K562 (cell line): ENCODE results near the gene TBCC. TPM values are rescaled to one million over a fixed set of nuclear protein-coding genes. Genes with fewer than 3 reads are reported as not detected.

Experiments used
- BRD9 ChIP-seq: fragments of 450-650 bp; IDR thresholded peaks from 2 replicates; pipeline ENCODE4 v1.6.1; 2018; ENCODE audit warnings: low read depth; ENCODE audit not compliant: partially characterized antibody
- CCNT2 ChIP-seq: IDR thresholded peaks from 2 replicates; pipeline ENCODE4 v1.6.1; 2011; ENCODE audit warnings: borderline replicate concordance, low read depth, mild to moderate bottlenecking, moderate library complexity, mixed read lengths, low read length; ENCODE audit not compliant: insufficient read length; ENCODE audit errors: extremely low read depth
- ESRRA ChIP-seq: fragments of 450-650 bp; IDR thresholded peaks from 2 replicates; pipeline ENCODE4 v1.6.1; 2014; ENCODE audit warnings: low read depth, mild to moderate bottlenecking, moderate library complexity, borderline replicate concordance
- ESRRB ChIP-seq: fragments of 250-450 bp; sonication (Bioruptor Pico); IDR thresholded peaks from 2 replicates; pipeline ENCODE4 v1.5.0; 2020; ENCODE audit warnings: mild to moderate bottlenecking, moderate library complexity, borderline replicate concordance
- PML ChIP-seq: IDR thresholded peaks from 2 replicates; pipeline ENCODE4 v1.6.1; 2012; ENCODE audit warnings: low read length, inconsistent platforms
- POU5F1 ChIP-seq: fragments of 150-350 bp; IDR thresholded peaks from 2 replicates; pipeline ENCODE4 v1.6.1; 2014; ENCODE audit warnings: borderline replicate concordance, low read length, low read depth, mild to moderate bottlenecking; ENCODE audit not compliant: partially characterized antibody
- SMC3 ChIP-seq: conservative IDR thresholded peaks from 2 replicates; pipeline ENCODE4 v1.6.1; 2011; ENCODE audit warnings: low read depth, low read length, improper control_type of control experiment; ENCODE audit not compliant: insufficient read depth
- ZNF551 ChIP-seq: fragments of 250-450 bp; sonication (Bioruptor Pico); IDR thresholded peaks from 2 replicates; pipeline ENCODE4 v1.5.0; 2021; ENCODE audit warnings: mild to moderate bottlenecking, moderate library complexity
- polyA plus RNA-seq, 8 experiments: library from polyadenylated mRNA; depleted of rRNA in 4 of 8; stranded (reverse) in 5 of 8; unstranded in 3 of 8; fragments of >200 nt; fragmentation: Nextera tagmentation in 2 of 8; fragmentation: Illumina TruSeq in 1 of 8; extraction: Ambion mirVana in 2 of 8; extraction: Trizol in 1 of 8; gene quantifications; 2 replicates each; pipeline versions ENCODE4 v1.2.1 to v1.2.3, GENCODE V29; 2011 to 2014; ENCODE audit warnings: inconsistent platforms in 1 of 8, missing spikeins in 1 of 8
- total RNA-seq, 7 experiments: library from RNA; depleted of rRNA in 6 of 7; stranded (reverse); fragments of >200 nt in 6 of 7; fragmentation: Illumina TruSeq in 2 of 7; extraction: Trizol in 2 of 7; gene quantifications; 2 replicates each; pipeline versions ENCODE4 v1.2.1 to v1.2.3, GENCODE V29; 2011 to 2021; ENCODE audit warnings: low replicate concordance in 1 of 7
- TF ChIP-seq, protein P1 (sequence below), 2 experiments: fragments of 450-650 bp in 1 of 2; sonication (generic) in 1 of 2; formaldehyde crosslinking; conservative IDR thresholded peaks; 2 replicates each; pipeline versions ENCODE4 v1.4.0 to v1.8.1; 2020 to 2022; ENCODE audit warnings: mild to moderate bottlenecking in 1 of 2, missing genetic modification reagents in 1 of 2
- TF ChIP-seq, protein P2 (sequence below): fragments of 450-650 bp; formaldehyde crosslinking; IDR thresholded peaks from 2 replicates; pipeline ENCODE4 v1.4.0; 2022; ENCODE audit warnings: missing genetic modification characterization
- TF ChIP-seq, protein P3 (sequence below): fragments of 150-350 bp; IDR thresholded peaks from 2 replicates; pipeline ENCODE4 v1.6.1; 2014; ENCODE audit warnings: low read depth, mild to moderate bottlenecking, low read length, borderline replicate concordance
- TF ChIP-seq, protein P4 (sequence below): fragments of 450-650 bp; IDR thresholded peaks from 2 replicates; pipeline ENCODE4 v1.6.1; 2016; ENCODE audit warnings: low read depth

Gene TBCC
- total and polyA plus RNA-seq, 9 of the 15 experiments (the other 6 are each of a cell fraction or from before 2014, with no cell fraction given) = 2.8 to 34.1 (median 23.3) TPM

DNA sequence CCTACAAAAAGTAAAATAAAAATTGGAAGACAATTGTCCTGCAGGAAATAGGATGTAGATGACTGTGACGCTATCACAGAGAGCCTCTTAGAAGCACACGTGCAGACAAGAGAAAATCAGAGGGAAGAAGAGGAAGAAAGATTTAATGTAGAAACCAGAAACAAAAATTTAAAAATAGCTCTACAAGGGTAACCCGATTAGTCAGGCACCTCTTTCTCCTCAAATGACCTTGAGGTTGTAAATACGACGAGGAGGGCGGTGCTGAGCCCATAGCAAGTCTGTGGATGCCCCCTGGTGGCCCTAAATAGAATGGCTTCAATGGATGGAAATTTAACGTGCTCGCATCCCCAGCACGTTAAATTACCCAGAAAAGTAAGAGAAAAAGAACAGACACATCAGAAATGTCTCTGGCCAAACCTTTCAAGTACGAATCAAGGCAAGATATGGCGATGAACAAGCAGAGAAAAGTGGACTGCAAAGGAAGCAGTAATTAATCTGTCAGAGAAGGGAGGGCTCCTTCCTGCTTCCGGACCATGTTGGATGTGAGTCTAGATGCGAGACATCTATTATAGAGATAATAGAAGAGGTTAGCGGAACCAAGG lies 19.3 kb downstream of the TBCC start (continued):
- TF ChIP-seq, protein P1, sequence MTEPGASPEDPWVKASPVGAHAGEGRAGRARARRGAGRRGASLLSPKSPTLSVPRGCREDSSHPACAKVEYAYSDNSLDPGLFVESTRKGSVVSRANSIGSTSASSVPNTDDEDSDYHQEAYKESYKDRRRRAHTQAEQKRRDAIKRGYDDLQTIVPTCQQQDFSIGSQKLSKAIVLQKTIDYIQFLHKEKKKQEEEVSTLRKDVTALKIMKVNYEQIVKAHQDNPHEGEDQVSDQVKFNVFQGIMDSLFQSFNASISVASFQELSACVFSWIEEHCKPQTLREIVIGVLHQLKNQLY (CRISPR knock-in tag; conservative IDR thresholded peaks at IDR 0.05) = no peak
- TF ChIP-seq ESRRA (peak; percentile 100), ESRRB (no peak), ZNF551 (CRISPR knock-in tag) (no peak), CCNT2 (no peak), PML (no peak), SMC3 (peak; percentile 98), BRD9 (peak; percentile 42), POU5F1 (no peak)
- TF ChIP-seq, protein P2, sequence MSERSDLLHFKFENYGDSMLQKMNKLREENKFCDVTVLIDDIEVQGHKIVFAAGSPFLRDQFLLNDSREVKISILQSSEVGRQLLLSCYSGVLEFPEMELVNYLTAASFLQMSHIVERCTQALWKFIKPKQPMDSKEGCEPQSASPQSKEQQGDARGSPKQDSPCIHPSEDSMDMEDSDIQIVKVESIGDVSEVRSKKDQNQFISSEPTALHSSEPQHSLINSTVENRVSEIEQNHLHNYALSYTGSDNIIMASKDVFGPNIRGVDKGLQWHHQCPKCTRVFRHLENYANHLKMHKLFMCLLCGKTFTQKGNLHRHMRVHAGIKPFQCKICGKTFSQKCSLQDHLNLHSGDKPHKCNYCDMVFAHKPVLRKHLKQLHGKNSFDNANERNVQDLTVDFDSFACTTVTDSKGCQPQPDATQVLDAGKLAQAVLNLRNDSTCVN = no peak
- TF ChIP-seq, protein P3, sequence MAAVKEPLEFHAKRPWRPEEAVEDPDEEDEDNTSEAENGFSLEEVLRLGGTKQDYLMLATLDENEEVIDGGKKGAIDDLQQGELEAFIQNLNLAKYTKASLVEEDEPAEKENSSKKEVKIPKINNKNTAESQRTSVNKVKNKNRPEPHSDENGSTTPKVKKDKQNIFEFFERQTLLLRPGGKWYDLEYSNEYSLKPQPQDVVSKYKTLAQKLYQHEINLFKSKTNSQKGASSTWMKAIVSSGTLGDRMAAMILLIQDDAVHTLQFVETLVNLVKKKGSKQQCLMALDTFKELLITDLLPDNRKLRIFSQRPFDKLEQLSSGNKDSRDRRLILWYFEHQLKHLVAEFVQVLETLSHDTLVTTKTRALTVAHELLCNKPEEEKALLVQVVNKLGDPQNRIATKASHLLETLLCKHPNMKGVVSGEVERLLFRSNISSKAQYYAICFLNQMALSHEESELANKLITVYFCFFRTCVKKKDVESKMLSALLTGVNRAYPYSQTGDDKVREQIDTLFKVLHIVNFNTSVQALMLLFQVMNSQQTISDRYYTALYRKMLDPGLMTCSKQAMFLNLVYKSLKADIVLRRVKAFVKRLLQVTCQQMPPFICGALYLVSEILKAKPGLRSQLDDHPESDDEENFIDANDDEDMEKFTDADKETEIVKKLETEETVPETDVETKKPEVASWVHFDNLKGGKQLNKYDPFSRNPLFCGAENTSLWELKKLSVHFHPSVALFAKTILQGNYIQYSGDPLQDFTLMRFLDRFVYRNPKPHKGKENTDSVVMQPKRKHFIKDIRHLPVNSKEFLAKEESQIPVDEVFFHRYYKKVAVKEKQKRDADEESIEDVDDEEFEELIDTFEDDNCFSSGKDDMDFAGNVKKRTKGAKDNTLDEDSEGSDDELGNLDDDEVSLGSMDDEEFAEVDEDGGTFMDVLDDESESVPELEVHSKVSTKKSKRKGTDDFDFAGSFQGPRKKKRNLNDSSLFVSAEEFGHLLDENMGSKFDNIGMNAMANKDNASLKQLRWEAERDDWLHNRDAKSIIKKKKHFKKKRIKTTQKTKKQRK = no peak
- TF ChIP-seq, protein P4, sequence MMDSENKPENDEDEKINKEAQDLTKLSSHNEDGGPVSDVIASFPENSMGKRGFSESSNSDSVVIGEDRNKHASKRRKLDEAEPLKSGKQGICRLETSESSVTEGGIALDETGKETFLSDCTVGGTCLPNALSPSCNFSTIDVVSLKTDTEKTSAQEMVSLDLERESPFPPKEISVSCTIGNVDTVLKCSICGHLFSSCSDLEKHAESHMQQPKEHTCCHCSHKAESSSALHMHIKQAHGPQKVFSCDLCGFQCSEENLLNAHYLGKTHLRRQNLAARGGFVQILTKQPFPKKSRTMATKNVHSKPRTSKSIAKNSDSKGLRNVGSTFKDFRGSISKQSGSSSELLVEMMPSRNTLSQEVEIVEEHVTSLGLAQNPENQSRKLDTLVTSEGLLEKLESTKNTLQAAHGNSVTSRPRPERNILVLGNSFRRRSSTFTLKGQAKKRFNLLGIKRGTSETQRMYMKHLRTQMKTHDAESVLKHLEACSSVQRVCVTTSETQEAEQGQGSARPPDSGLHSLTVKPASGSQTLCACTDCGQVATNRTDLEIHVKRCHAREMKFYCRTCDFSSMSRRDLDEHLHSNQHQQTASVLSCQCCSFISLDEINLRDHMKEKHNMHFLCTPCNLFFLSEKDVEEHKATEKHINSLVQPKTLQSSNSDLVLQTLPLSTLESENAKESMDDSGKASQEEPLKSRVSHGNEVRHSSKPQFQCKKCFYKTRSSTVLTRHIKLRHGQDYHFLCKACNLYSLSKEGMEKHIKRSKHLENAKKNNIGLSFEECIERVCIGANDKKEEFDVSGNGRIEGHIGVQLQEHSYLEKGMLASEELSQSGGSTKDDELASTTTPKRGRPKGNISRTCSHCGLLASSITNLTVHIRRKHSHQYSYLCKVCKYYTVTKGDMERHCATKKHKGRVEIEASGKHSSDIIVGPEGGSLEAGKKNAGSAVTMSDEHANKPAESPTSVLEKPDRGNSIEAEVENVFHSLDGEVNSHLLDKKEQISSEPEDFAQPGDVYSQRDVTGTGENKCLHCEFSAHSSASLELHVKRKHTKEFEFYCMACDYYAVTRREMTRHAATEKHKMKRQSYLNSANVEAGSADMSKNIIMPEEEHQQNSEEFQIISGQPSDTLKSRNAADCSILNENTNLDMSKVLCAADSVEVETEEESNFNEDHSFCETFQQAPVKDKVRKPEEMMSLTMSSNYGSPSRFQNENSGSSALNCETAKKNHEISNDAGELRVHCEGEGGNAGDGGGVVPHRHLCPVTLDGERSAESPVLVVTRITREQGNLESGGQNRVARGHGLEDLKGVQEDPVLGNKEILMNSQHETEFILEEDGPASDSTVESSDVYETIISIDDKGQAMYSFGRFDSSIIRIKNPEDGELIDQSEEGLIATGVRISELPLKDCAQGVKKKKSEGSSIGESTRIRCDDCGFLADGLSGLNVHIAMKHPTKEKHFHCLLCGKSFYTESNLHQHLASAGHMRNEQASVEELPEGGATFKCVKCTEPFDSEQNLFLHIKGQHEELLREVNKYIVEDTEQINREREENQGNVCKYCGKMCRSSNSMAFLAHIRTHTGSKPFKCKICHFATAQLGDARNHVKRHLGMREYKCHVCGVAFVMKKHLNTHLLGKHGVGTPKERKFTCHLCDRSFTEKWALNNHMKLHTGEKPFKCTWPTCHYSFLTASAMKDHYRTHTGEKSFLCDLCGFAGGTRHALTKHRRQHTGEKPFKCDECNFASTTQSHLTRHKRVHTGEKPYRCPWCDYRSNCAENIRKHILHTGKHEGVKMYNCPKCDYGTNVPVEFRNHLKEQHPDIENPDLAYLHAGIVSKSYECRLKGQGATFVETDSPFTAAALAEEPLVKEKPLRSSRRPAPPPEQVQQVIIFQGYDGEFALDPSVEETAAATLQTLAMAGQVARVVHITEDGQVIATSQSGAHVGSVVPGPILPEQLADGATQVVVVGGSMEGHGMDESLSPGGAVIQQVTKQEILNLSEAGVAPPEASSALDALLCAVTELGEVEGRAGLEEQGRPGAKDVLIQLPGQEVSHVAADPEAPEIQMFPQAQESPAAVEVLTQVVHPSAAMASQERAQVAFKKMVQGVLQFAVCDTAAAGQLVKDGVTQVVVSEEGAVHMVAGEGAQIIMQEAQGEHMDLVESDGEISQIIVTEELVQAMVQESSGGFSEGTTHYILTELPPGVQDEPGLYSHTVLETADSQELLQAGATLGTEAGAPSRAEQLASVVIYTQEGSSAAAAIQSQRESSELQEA = no peak
